HTR-8/SVneo (cell line): Measurements from ENCODE around the gene AP2A1.
A peak's percentile ranks its signal among the peaks of the same experiment; 100 is the strongest.

Experiments
- DNase-seq: peaks from one replicate; pipeline ENCODE4 v3.0.0; 2011; ENCODE audit warnings: low spot score, mixed read lengths; ENCODE audit not compliant: insufficient read length
- FAIRE-seq: peaks from 2 replicates; lab custom pipeline; 2011; peaks lifted over from hg19 to GRCh38; lab: Jason Lieb, UNC

AP2A1 gene

DNA sequence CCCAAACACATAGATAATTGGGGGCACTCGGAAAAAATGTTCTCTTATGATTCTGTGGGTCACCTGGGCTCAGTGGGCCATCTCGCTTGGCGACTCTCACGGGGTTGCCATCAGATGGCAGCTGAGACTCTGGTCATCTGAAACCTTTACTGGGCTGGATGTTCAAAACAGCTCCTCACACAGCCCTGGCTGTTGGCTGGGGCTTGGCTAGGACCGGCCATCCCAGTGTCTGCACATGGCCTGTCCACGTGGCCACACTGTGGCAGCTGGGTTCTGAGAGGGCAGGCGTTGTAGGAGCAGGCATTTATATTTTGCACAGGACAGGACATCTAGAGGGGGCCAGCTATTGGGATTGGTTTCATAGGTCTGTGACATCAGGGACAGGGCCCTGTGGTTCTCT is 66.8 kb downstream of the AP2A1 start:
- FAIRE-seq (no peak), DNase-seq (no peak)

GRCh38 chr19:49835562-49835961 is 68.8 kb downstream of the AP2A1 start:
- no peak for FAIRE-seq
- no peak for DNase-seq

- no peak for FAIRE-seq
Measured at GRCh38 chr19:49836176-49837008, 69.6 kb downstream of the AP2A1 start.

GRCh38 chr19:49837009-49837310 is 70.2 kb downstream of the AP2A1 start:
- DNase-seq (no peak), FAIRE-seq (no peak)

More at GRCh38 chr19:49836176-49837008, 69.6 kb downstream of the AP2A1 start:
- DNase-seq, result no peak

GRCh38 chr19:49837425-49837824 is 70.6 kb downstream of the AP2A1 start:
- DNase-seq (no peak), FAIRE-seq (no peak)

GRCh38 chr19:49838885-49839588 is 72.2 kb downstream of the AP2A1 start:
- DNase-seq, result no peak
- no peak for FAIRE-seq

DNA sequence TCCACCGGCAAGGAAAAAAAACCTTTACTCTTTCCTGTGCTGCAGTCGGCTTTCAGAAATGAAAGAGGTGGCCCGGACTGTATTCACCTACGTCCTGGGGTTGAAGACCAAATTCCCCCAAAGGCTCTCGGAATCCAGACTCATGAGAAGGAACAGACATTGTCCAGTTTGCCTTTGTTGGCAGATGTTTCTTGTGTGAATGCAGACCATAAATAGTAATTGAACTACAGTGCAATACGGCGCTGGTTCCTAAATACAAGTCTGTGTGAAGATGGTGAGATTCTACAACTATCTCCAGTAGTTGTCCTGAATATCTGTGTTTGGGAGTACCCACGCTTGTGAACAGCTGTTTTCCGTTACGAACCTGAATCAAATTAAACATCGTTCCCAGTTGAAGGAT is 72.9 kb downstream of the AP2A1 start:
- DNase-seq, result no peak
- no peak for FAIRE-seq

DNA sequence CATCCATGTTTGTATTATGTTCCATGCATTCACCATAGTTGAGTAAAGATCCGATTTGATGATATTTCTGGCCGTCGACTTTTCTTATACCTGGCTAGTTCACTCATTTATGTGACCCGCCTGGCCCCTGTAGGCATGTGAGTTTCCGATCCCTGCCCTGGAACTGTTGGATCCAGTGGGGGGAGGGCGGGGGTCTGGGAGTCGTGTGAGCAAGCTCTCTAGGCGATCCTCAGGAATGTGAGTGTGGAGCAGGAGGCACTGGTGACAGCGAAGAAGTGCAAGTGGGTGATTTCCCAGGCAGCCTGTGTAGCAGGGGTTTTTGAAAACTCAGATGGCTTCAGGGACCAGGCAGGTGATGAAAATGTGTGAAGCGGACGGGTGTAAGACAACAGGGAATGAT is 73.5 kb downstream of the AP2A1 start:
- FAIRE-seq (no peak), DNase-seq (no peak)

DNA sequence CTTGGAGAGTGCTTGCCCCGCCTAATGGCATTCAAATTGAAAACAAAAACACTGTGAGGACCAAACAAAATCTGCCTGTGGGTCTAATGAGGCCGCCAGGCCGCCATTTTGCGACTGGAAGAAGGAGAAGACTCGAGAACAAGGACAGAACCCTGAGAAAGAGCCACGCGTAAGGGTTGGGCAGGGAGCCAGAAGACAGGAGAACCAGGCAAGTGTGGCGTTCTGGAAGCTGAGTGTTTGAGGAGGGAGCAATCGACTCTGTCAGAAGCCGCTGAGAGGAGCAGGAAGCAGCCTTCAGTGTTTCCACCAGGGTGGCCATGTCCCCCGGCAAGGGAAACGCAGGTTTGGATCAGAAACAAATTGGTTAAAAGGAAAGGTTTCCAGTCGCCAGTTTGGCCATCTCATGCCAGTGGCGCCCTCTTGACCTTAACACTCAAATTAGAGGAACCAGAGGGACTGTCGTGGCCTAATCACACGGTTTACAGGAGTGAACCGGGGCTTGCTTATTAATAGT is 74.0 kb downstream of the AP2A1 start:
- FAIRE-seq (no peak), DNase-seq (no peak)

DNA sequence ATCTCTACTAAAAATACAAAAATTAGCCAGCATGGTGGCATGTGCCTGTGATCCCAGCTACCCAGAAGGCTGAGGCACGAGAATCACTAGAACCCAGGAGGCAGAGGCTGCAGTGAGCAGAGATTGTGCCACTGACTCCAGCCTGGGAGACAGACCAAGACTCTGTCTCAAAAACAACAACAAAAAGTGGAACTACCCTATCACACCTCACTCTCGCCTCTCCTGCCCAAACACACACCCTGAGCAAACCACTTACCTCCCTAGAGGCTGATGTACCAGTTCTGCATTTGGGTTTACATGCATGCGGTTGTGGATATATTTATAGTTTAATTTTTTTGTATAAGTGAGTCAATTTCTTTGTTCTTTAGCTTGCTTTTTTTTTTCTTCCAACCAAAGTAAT is 76.5 kb downstream of the AP2A1 start:
- DNase-seq, result no peak
- FAIRE-seq, result no peak

- DNase-seq (no peak), FAIRE-seq (no peak)
Measured at GRCh38 chr19:49844138-49845095, 77.6 kb downstream of the AP2A1 start.

DNA sequence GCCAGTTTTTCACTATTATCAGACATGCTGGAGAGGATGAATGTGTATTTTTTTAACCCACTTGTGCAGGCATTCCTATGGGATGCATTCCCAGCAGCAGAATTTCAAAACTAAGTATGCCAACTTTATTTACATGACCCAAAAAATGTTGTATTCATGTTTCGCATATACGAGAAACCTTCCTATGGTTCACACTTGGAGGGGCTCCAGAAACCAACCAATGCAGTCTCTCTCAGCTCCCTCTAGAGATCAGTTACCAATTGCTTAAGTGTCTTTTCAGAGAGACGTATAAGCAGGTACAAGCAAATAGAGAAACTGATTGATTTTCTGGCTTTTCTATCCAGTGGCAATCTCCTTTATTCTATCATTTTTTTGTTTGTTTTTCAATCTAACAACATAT is 78.6 kb downstream of the AP2A1 start:
- DNase-seq (no peak), FAIRE-seq (no peak)

DNA sequence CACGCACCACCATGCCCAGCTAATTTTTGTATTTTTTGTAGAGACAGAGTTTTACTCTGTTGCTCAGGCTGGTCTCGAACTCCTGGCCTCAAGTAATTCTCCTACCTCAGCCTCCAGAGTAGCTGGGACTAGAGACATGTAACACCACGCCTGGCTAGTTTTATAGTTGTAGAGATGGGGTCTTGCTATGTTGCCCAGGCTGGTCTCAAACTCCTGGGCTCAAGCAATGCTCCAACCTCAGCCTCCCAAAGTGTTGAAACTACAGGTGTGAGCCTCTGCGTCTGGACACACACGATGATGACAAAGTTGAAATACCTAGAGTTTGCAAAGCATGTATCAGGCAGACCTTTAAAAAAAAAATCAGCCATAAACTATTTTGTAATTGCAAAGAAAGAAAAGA is 79.6 kb downstream of the AP2A1 start:
- no peak for FAIRE-seq
- no peak for DNase-seq

DNA sequence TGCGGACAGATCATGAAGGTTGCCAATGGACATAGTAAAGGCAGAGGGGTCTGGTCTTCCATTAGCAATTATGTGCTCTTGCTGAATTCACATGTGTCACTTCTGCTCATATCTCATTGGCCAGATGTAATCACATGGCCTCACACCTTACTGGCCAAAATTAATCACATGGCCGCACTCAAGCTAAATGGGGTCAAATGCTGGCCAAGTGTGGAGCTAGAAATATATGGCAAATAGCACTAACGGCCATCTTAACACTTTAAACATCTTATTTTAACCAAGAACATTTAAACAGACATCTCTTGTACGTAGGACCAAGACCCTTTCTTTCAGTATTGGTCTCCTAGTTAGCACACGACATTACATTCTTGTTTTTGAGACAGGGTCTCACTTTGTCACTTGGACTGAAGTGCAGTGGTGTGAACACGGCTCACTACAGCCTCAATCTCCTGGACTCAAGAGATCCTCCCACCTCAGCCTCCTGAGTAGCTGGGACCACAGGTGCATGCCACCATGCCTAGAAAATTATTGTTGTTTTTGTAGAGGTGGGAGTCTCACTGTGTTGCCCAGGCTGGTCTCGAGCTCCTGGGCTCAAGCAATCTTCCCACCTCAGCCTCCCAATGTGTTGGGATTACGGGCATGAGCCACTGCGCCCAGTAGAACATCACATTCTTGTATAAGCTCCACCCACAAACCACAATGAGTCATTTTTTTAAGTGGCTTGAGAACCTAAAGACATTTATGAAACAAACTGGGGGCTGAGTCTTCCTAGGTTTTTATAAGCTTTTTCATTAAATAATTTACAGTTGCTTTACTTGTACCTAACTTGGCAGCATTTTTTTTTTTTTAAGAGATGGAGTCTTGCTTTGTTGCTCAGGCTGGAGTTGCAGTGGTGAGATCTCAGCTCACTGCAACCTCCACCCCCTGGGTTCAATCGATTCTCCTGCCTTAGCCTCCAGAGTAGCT is 81.2 kb downstream of the AP2A1 start:
- DNase-seq (peak; percentile 53), FAIRE-seq (no peak)

DNA sequence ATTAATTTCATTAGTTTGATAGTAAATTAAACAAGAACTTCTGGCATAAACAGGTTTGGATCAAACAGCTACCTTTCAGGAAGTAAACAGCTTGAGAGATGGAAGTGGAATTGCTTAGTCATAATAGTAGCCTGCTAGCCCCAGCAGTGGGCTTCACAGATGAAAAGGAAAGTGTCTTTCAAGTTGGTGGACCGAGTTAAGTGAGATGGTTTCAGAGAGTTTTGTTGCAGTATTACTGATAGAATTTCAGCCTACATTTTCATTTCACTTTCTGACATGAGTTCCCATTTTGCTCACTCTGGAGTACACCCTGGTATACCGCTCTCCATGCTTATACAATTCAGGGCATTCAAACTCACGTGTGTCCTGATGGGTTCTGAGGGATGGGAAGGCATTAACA is 82.1 kb downstream of the AP2A1 start:
- FAIRE-seq (no peak), DNase-seq (no peak)

DNA sequence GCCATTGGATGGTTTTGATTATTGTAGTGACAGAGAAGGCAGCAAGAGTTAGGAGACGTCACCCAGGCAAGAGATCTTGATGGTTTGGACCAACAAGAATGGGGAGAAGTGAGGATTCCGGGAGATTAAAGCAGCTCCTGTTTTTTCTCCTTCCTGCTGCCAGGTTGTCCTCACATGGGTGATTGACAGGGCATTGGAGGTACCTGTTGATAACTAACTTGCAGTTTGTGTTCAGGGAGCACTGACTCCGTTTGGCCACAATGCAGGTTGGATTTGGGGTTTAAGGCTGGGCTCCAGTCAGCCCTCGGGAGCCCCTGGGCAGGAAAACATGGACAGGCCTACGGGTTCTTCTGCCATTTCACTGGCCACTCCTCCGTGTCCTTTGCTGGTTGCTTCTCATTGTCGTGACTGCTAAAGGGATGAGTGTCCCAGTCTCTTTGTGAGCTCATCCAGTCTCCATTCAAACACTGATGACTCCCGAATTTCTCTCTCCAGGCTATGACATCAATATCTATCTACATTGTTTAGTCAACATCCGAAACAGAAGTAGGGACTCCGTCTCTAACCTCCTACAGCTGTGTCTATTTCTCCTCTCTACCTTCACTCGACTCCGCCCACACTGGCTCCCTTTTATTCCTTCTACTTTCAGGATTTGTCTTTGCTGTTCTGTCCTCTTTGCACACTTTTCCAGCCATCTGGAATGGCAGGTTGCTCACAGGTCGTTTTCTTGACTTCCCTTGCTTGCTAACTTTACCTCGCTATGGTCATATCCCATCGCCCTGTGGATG is 82.8 kb downstream of the AP2A1 start:
- FAIRE-seq (no peak), DNase-seq (no peak)

GRCh38 chr19:49850221-49850486 is 83.4 kb downstream of the AP2A1 start:
- FAIRE-seq (no peak), DNase-seq (no peak)

- peak; percentile 55 for FAIRE-seq
- DNase-seq, result peak; percentile 93
Measured at GRCh38 chr19:49850487-49851342, 83.9 kb downstream of the AP2A1 start, which contains the start of gene PTOV1. PTOV1 (plus strand) TSS chr19:49851159.
